Mucosa of rectum (tissue), 2 donors: ENCODE results near the gene ADORA1.
A peak's percentile ranks its signal among the peaks of the same experiment; 100 is the strongest.

ENCODE experiments used
- H3K27ac ChIP-seq, 2 donors: one replicate each; pipeline ENCODE4 v1.7.0; 2013; ENCODE audit warnings: inconsistent platforms in 2 of 2, low read depth in 2 of 2, low read length in 2 of 2
- H3K27me3 ChIP-seq, 2 donors: one replicate each; pipeline ENCODE4 v1.7.0; 2013; ENCODE audit warnings: low read length in 2 of 2; ENCODE audit not compliant: control insufficient read depth in 2 of 2, insufficient read depth in 2 of 2
- H3K36me3 ChIP-seq, 2 donors: one replicate each; pipeline ENCODE4 v1.7.0; 2013; ENCODE audit warnings: low read length in 2 of 2; ENCODE audit not compliant: control insufficient read depth in 2 of 2, insufficient read depth in 2 of 2
- H3K4me1 ChIP-seq, 2 donors: one replicate each; pipeline ENCODE4 v1.7.0; 2013; ENCODE audit warnings: low read length in 2 of 2, mild to moderate bottlenecking in 1 of 2; ENCODE audit not compliant: control insufficient read depth in 2 of 2, insufficient read depth in 2 of 2
- H3K4me3 ChIP-seq, 2 donors: one replicate each; pipeline ENCODE4 v1.7.0; 2013; ENCODE audit warnings: low read length in 2 of 2
- H3K9ac ChIP-seq, 2 donors: one replicate each; pipeline ENCODE4 v1.7.0; 2013; ENCODE audit warnings: low read length in 2 of 2, low read depth in 1 of 2, mild to moderate bottlenecking in 1 of 2
- H3K9me3 ChIP-seq, 2 donors: one replicate each; pipeline ENCODE4 v1.7.0; 2013; ENCODE audit warnings: low read length in 2 of 2; ENCODE audit not compliant: control insufficient read depth in 2 of 2
- donor health status: healthy.
- donor health status: Normal muscosa, but diverticular disease.

Gene ADORA1

GRCh38 chr1:203127666-203128430, at the start of gene ADORA1:
Gene ADORA1, plus strand, starts transcription at chr1:203127726. Its CDS starts 1,116 bp downstream, at chr1:203128842.
- H3K9ac ChIP-seq, result peak within 1 kb of the TSS in 1 of 2 donors; percentile 20
- H3K4me3 ChIP-seq, result peak within 1 kb of the TSS; percentile 62 to 64
- peaks cover 17 to 22% of the 10 kb centered on the region in 2 donors for H3K27me3 ChIP-seq
- H3K36me3 ChIP-seq, result no peaks in the 10 kb centered on the region
- no peaks in the 10 kb centered on the region for H3K9me3 ChIP-seq
- H3K27ac ChIP-seq, result peak within 1 kb of the TSS in 1 of 2 donors; percentile 9
- H3K4me1 ChIP-seq, result peaks cover 12 to 13% of the 10 kb centered on the region in 2 donors

DNA sequence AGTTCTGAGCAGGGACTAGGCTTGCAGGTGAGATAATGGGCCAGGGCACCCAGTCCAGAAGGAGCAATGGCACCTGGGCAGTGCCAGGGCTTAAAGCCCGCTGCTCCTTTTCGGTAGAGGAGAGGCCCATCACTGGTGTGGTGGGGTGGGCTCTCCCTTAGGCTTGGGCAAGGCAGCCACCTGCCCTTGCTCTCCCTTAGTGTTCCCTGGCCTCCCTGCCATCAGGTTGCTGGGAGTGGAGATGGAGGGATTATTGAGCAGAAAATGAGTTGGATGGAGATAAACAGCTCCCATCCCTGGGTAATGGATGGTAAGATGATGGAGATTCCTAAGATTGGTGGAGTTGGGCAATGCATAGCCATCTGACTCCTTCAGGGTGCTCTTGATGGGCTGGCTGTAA, 49.6 kb upstream of the ADORA1 start:
- no peaks in the 10 kb centered on the region for H3K36me3 ChIP-seq
- H3K4me3 ChIP-seq, result no peak overlapping the region
- H3K4me1 ChIP-seq, result no peaks in the 10 kb centered on the region
- H3K9ac ChIP-seq, result no peak overlapping the region
- H3K27me3 ChIP-seq, result peaks cover 14 to 42% of the 10 kb centered on the region in 2 donors
- H3K27ac ChIP-seq, result no peak overlapping the region
- no peaks in the 10 kb centered on the region for H3K9me3 ChIP-seq

- Histone ChIP-seq H3K4me3 (no peak overlapping the region), H3K27ac (no peak overlapping the region), H3K36me3 (no peaks in the 10 kb centered on the region), H3K9me3 (no peaks in the 10 kb centered on the region), H3K9ac (no peak overlapping the region), H3K4me1 (no peaks in the 10 kb centered on the region), H3K27me3 (peaks cover 14 to 42% of the 10 kb centered on the region in 2 donors)
These were observed 49.0 kb upstream of the ADORA1 start for GRCh38 chr1:203078478-203078877.

DNA sequence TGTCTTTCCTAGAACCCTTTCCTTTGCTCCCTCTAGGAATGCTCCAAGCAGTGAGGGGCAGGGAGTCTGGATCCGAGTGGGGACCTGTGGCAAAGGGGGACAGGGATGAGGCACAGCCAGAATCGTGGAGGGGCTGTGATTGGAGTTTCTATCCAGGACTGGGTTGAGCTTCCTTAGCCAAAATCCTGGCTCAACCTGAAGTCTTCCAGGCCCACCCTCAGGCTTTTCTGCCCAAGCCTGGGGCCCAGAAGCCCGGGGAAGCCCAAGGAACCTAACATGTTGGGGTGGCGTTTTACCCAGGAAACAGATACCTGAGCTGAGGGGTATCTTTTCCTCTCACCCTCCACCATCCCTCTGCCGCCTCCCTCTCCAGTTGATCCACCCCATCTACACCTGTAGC, 47.1 kb upstream of the ADORA1 start:
- Histone ChIP-seq H3K9ac (no peak overlapping the region), H3K4me3 (no peak overlapping the region), H3K27ac (no peak overlapping the region)

GRCh38 chr1:203081465-203082230, 45.9 kb upstream of the ADORA1 start:
- no peak overlapping the region for H3K27ac ChIP-seq
- H3K9ac ChIP-seq, result no peak overlapping the region
- H3K9me3 ChIP-seq, result no peaks in the 10 kb centered on the region
- H3K36me3 ChIP-seq, result no peaks in the 10 kb centered on the region
- peaks cover 7 to 24% of the 10 kb centered on the region in 2 donors for H3K27me3 ChIP-seq
- H3K4me3 ChIP-seq, result no peak overlapping the region
- no peaks in the 10 kb centered on the region for H3K4me1 ChIP-seq

More for the DNA sequence above, 47.1 kb upstream of the ADORA1 start:
- Histone ChIP-seq H3K4me1 (no peaks in the 10 kb centered on the region), H3K27me3 (peaks cover 14 to 27% of the 10 kb centered on the region in 2 donors), H3K9me3 (no peaks in the 10 kb centered on the region), H3K36me3 (no peaks in the 10 kb centered on the region)

DNA sequence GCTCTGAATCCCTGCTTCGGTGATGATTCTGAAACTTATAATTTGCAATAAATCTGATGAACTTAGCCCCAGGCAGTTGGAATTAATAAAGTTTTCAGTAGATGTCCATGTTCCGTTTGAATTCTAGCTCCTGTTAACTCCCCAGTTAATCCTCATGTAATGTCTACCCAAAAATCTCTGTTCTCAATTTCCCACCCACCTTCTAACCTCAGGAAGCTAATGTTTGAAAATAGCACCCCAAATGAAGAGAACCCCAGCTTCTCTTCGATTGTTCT, 45.4 kb upstream of the ADORA1 start:
- no peaks in the 10 kb centered on the region for H3K9me3 ChIP-seq
- no peaks in the 10 kb centered on the region for H3K36me3 ChIP-seq
- H3K4me1 ChIP-seq, result no peaks in the 10 kb centered on the region
- H3K4me3 ChIP-seq, result no peak overlapping the region
- H3K27me3 ChIP-seq, result peaks cover 4 to 19% of the 10 kb centered on the region in 2 donors
- no peak overlapping the region for H3K9ac ChIP-seq
- no peak overlapping the region for H3K27ac ChIP-seq

DNA sequence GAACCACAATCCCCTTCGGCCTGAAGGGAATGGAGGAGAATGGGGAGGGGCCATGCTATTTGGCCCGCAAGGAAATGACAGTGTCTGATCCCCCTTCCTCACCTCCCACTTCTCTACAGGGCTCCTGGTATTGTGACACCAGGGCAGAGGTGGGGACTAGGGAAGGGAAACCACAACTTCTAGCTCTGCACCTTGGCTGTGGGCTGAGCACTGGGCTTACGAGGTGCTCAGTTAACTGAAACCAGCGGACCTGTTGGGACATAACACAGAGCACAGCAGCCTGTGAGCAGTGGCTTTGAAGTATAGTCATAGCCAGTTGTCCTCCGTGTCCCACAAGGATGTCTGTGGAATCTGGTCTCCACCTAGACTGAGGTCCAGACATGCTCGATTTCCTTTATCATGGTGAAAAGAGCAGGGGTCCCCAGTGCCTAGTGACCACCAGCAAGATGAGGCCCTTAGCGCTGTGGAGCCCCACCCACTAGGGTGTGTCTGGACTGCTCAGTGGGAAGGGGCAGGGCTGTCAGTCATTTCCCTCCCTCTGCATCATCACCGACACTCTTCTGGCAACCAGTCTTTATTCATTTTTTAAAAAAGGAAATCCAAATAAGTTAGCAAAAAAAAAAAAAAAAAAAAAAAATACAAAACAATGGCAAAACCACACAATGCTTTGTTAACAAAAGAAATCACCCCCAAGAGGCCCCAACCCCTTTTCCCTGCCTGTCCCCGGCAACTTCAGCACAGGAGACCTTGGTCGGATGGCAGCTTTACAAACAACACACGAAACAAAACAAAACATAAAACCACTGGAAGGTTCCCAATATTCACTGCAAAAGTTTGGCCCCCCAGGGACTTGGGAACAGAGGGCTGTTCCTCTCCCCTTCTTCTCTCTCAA, 44.7 kb upstream of the ADORA1 start:
- H3K27me3 ChIP-seq, result peaks cover 4 to 14% of the 10 kb centered on the region in 2 donors
- no peak overlapping the region for H3K9ac ChIP-seq
- H3K27ac ChIP-seq, result no peak overlapping the region
- no peaks in the 10 kb centered on the region for H3K9me3 ChIP-seq
- H3K4me3 ChIP-seq, result no peak overlapping the region
- no peaks in the 10 kb centered on the region for H3K4me1 ChIP-seq
- H3K36me3 ChIP-seq, result no peaks in the 10 kb centered on the region

- Histone ChIP-seq H3K9ac (no peak overlapping the region), H3K9me3 (no peaks in the 10 kb centered on the region), H3K36me3 (no peaks in the 10 kb centered on the region), H3K27ac (no peak overlapping the region), H3K27me3 (peaks cover 4 to 9% of the 10 kb centered on the region in 2 donors), H3K4me1 (no peaks in the 10 kb centered on the region), H3K4me3 (no peak overlapping the region)
These were observed 44.0 kb upstream of the ADORA1 start for GRCh38 chr1:203083463-203083921.

GRCh38 chr1:203084588-203085527, 42.7 kb upstream of the ADORA1 start:
- peaks cover 4 to 9% of the 10 kb centered on the region in 2 donors for H3K27me3 ChIP-seq
- no peak overlapping the region for H3K4me3 ChIP-seq
- no peaks in the 10 kb centered on the region for H3K4me1 ChIP-seq
- H3K9me3 ChIP-seq, result no peaks in the 10 kb centered on the region
- H3K36me3 ChIP-seq, result no peaks in the 10 kb centered on the region
- no peak overlapping the region for H3K9ac ChIP-seq
- H3K27ac ChIP-seq, result no peak overlapping the region
